ENCODE measurements around the gene THBD. TPM values are rescaled to one million over a fixed set of nuclear protein-coding genes. Genes with fewer than 3 reads are reported as not detected.

THBD gene
- total RNA-seq, 1 experiment from 2014 or later = 0.28 TPM

GRCh38 chr20:23018941-23019340 is 30.5 kb downstream of the THBD start:
- Histone ChIP-seq H3K4me1 (ENCODE audit: insufficient read depth, low read length) (no peaks in the 10 kb centered on the region), H3K79me1 (ENCODE audit: insufficient read depth, low read depth, low read length, poor library complexity, severe bottlenecking) (no peaks in the 10 kb centered on the region), H3K79me2 (ENCODE audit: insufficient read depth, low read length) (no peaks in the 10 kb centered on the region), H2AK5ac (ENCODE audit: insufficient read length, low read length) (no peak overlapping the region), H4K5ac (ENCODE audit: insufficient read length, low read depth, low read length) (no peak overlapping the region), H3K9ac (ENCODE audit: extremely low read depth, insufficient read length, low read length) (no peak overlapping the region), H3K9me3 (ENCODE audit: control insufficient read depth, low read depth, low read length) (no peaks in the 10 kb centered on the region), H2AFZ (ENCODE audit: low read length) (no peak overlapping the region), H4K20me1 (ENCODE audit: control insufficient read depth, insufficient read depth, insufficient read length) (no peaks in the 10 kb centered on the region), H3K27ac (ENCODE audit: insufficient read length, low read depth, low read length) (no peak overlapping the region), H3K23ac (ENCODE audit: insufficient read length, low read depth, low read length) (no peak overlapping the region), H2BK12ac (ENCODE audit: insufficient read length, low read depth, low read length) (no peak overlapping the region), H3T11ph (ENCODE audit: low read length) (no peak overlapping the region), H3K23me2 (ENCODE audit: insufficient read length, low read depth, low read length, poor library complexity, severe bottlenecking) (no peaks in the 10 kb centered on the region), H4K8ac (replicated peaks; ENCODE audit: insufficient read length, low read depth, low read length) (no peak overlapping the region), H2BK20ac (ENCODE audit: low read depth, low read length, poor library complexity, severe bottlenecking) (no peak overlapping the region), H3K14ac (ENCODE audit: insufficient read depth, low read length) (no peak overlapping the region), H2BK15ac (ENCODE audit: low read depth, low read length) (no peak overlapping the region), H2BK120ac (ENCODE audit: low read depth, low read length, poor library complexity, severe bottlenecking) (no peak overlapping the region), H3K56ac (ENCODE audit: insufficient read length, low read depth, low read length) (no peak overlapping the region), H2BK5ac (ENCODE audit: insufficient read length, low read length) (no peak overlapping the region), H4K91ac (ENCODE audit: insufficient read length, low read depth, low read length) (no peak overlapping the region), H3K4me2 (ENCODE audit: insufficient read depth, insufficient read length, low read length) (no peak overlapping the region), H3K18ac (ENCODE audit: insufficient read length, low read depth, low read length) (no peak overlapping the region), H3K4ac (ENCODE audit: low read depth, low read length) (no peak overlapping the region), H3K27me3 (ENCODE audit: insufficient read depth, low read length) (no peaks in the 10 kb centered on the region)
- Mint-ChIP-seq H3K36me3 (ENCODE audit: insufficient read depth in 1 of 3, low read depth in 3 of 3) (no peaks in the 10 kb centered on the region; a peak in 1 of 7 replicates), H3K4me3 (no peak overlapping the region), H3K27me3 (ENCODE audit: low read depth) (peaks cover 2% of the 10 kb centered on the region; the same call in 1 of the 2 replicates), H3K27ac (no peak overlapping the region; a peak in 1 of 7 replicates), H3K4me1 (peaks cover 0 to 14% of the 10 kb centered on the region in 2 experiments; a peak in 1 of 4 replicates), H3K9me3 (no peaks in the 10 kb centered on the region)
- DNase-seq = no peak
- TF ChIP-seq, protein P1, sequence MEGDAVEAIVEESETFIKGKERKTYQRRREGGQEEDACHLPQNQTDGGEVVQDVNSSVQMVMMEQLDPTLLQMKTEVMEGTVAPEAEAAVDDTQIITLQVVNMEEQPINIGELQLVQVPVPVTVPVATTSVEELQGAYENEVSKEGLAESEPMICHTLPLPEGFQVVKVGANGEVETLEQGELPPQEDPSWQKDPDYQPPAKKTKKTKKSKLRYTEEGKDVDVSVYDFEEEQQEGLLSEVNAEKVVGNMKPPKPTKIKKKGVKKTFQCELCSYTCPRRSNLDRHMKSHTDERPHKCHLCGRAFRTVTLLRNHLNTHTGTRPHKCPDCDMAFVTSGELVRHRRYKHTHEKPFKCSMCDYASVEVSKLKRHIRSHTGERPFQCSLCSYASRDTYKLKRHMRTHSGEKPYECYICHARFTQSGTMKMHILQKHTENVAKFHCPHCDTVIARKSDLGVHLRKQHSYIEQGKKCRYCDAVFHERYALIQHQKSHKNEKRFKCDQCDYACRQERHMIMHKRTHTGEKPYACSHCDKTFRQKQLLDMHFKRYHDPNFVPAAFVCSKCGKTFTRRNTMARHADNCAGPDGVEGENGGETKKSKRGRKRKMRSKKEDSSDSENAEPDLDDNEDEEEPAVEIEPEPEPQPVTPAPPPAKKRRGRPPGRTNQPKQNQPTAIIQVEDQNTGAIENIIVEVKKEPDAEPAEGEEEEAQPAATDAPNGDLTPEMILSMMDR (conservative IDR thresholded peaks at IDR 0.05) = no peak
- WGBS (ENCODE audit: extremely low coverage, insufficient read length, low lambda C conversion rate) = no CpG with 5 or more reads among the region's 11 CpGs
